IMR-90 (cell line): ENCODE data around the gene SYNPO2. TPM values are rescaled to one million over a fixed set of nuclear protein-coding genes. Genes with fewer than 3 reads are reported as not detected.

Experiments
- ATAC-seq: fragments of 200-7000 bp; cut with Tn5 transposase; 2 replicates; pipeline ENCODE4 v1.9.1; 2020; ENCODE audit warnings: low read depth, mild to moderate bottlenecking, moderate library complexity
- Bru-seq: library from RNA; stranded (reverse); fragments of 400-500 nt; gene quantifications from one replicate; lab custom pipeline; 2021; lab: Mats Ljungman, UMichigan
- BruChase-seq, 2 experiments: library from RNA; stranded (reverse); fragments of 400-500 nt; gene quantifications; one replicate each; lab custom pipeline; 2021; lab: Mats Ljungman, UMichigan
- BruUV-seq: library from RNA; stranded (reverse); fragments of 400-500 nt; replicated peaks from 2 replicates; lab custom pipeline; 2021; lab: Mats Ljungman, UMichigan
- CTCF ChIA-PET: fragments of 300-600 bp; formaldehyde crosslinking; extraction: SDS; loops from one replicate; lab custom pipeline; 2021; ENCODE audit warnings: antibody characterized with exemption; lab: Yijun Ruan, JAX
- POLR2A ChIA-PET: fragments of 300-600 bp; sonication (Branson Sonifier 250); formaldehyde crosslinking; loops from one replicate; lab custom pipeline; 2022; ENCODE audit warnings: antibody characterized with exemption; ENCODE audit not compliant: unreplicated experiment; lab: Charles Lee
- DNase-seq: peaks from one replicate; pipeline ENCODE4 v3.0.0; 2013
- H2AFZ ChIP-seq: replicated peaks from 2 replicates; pipeline ENCODE3; 2013; ENCODE audit warnings: low read length, mild to moderate bottlenecking; ENCODE audit not compliant: poor library complexity
- H2AK5ac ChIP-seq: 2 replicates; pipeline ENCODE4 v1.6.1; 2013; ENCODE audit warnings: low read depth, low read length, inconsistent platforms
- H2AK9ac ChIP-seq: replicated peaks from 2 replicates; pipeline ENCODE3; 2013; ENCODE audit warnings: mild to moderate bottlenecking, low read depth, low read length, moderate library complexity; ENCODE audit not compliant: poor library complexity
- H2BK120ac ChIP-seq: 2 replicates; pipeline ENCODE4 v1.6.1; 2013; ENCODE audit warnings: low read depth, low read length, inconsistent platforms
- H2BK15ac ChIP-seq: 3 replicates; pipeline ENCODE4 v1.6.1; 2013; ENCODE audit warnings: low read depth, low read length, inconsistent platforms
- H2BK20ac ChIP-seq: 2 replicates; pipeline ENCODE4 v1.6.1; 2013; ENCODE audit warnings: low read depth, mild to moderate bottlenecking, inconsistent platforms, low read length, moderate library complexity
- H2BK5ac ChIP-seq: 2 replicates; pipeline ENCODE4 v1.6.1; 2013; ENCODE audit warnings: mild to moderate bottlenecking, low read depth, low read length, inconsistent platforms; ENCODE audit not compliant: poor library complexity, severe bottlenecking
- H3K14ac ChIP-seq: replicated peaks from 2 replicates; pipeline ENCODE4 v1.6.1; 2013; ENCODE audit warnings: low read depth, low read length, inconsistent platforms
- H3K18ac ChIP-seq: 2 replicates; pipeline ENCODE4 v1.6.1; 2013; ENCODE audit warnings: low read depth, low read length, control low read depth
- H3K23ac ChIP-seq: 2 replicates; pipeline ENCODE4 v1.6.1; 2013; ENCODE audit warnings: low read depth, low read length, inconsistent platforms
- H3K27ac ChIP-seq: 2 replicates; pipeline ENCODE4 v1.5.1; 2013; ENCODE audit warnings: mild to moderate bottlenecking, control low read depth, low read length; ENCODE audit not compliant: insufficient read depth
- H3K27me3 ChIP-seq: 2 replicates; pipeline ENCODE4 v1.6.1; 2013; ENCODE audit warnings: low read length; ENCODE audit not compliant: control insufficient read depth, insufficient read depth
- H3K36me3 ChIP-seq: 2 replicates; pipeline ENCODE4 v1.6.1; 2013; ENCODE audit warnings: low read length, mixed read lengths; ENCODE audit not compliant: control insufficient read depth, insufficient read depth
- H3K4ac ChIP-seq: 2 replicates; pipeline ENCODE4 v1.6.1; 2013; ENCODE audit warnings: low read depth, low read length, inconsistent platforms
- H3K4me1 ChIP-seq: 2 replicates; pipeline ENCODE4 v1.6.1; 2013; ENCODE audit warnings: low read length, mixed read lengths; ENCODE audit not compliant: control insufficient read depth, insufficient read depth
- H3K4me2 ChIP-seq: 2 replicates; pipeline ENCODE4 v1.6.1; 2013; ENCODE audit warnings: low read depth, mild to moderate bottlenecking, control low read depth, low read length, moderate library complexity
- H3K4me3 ChIP-seq: 2 replicates; pipeline ENCODE4 v1.5.1; 2013; ENCODE audit warnings: low read depth, mild to moderate bottlenecking, control low read depth, low read length, moderate library complexity; ENCODE audit not compliant: insufficient read depth
- H3K56ac ChIP-seq: 2 replicates; pipeline ENCODE4 v1.6.1; 2013; ENCODE audit warnings: low read length, inconsistent platforms; ENCODE audit not compliant: insufficient read depth; ENCODE audit errors: extremely low read depth
- H3K79me1 ChIP-seq, 2 experiments: 2 replicates each; pipeline ENCODE4 v1.6.1; 2013; ENCODE audit warnings: low read length in 2 of 2, inconsistent platforms in 1 of 2, low read depth in 1 of 2
- H3K9ac ChIP-seq: 2 replicates; pipeline ENCODE4 v1.6.1; 2013; ENCODE audit warnings: low read depth, low read length, control low read depth
- H3K9me1 ChIP-seq: 2 replicates; pipeline ENCODE4 v1.6.1; 2013; ENCODE audit warnings: low read length, inconsistent platforms; ENCODE audit not compliant: insufficient read depth
- H3K9me3 ChIP-seq: 2 replicates; pipeline ENCODE4 v1.6.1; 2013; ENCODE audit warnings: low read length; ENCODE audit not compliant: control insufficient read depth, insufficient read depth
- H4K20me1 ChIP-seq: 2 replicates; pipeline ENCODE4 v1.6.1; 2013; ENCODE audit warnings: low read length, inconsistent platforms; ENCODE audit not compliant: insufficient read depth
- H4K5ac ChIP-seq: 2 replicates; pipeline ENCODE4 v1.6.1; 2013; ENCODE audit warnings: mild to moderate bottlenecking, low read depth, low read length, control low read depth
- H4K8ac ChIP-seq, 2 experiments: 2 replicates each; pipeline ENCODE4 v1.6.1; 2013; ENCODE audit warnings: low read depth in 2 of 2, low read length in 2 of 2, control low read depth in 1 of 2, inconsistent platforms in 1 of 2
- H4K91ac ChIP-seq: 2 replicates; pipeline ENCODE4 v1.6.1; 2013; ENCODE audit warnings: low read depth, low read length, inconsistent platforms; ENCODE audit not compliant: insufficient read depth
- BHLHE40 ChIP-seq: fragments of 150-350 bp; IDR thresholded peaks from 2 replicates; pipeline ENCODE4 v1.6.1; 2016; ENCODE audit warnings: mild to moderate bottlenecking, low read depth, low read length
- NFE2L2 ChIP-seq: fragments of 150-350 bp; IDR thresholded peaks from 2 replicates; pipeline ENCODE4 v1.6.1; 2016; ENCODE audit warnings: low read depth, mild to moderate bottlenecking, low read length
- RAD21 ChIP-seq: IDR thresholded peaks from 2 replicates; pipeline ENCODE4 v1.6.1; 2012; ENCODE audit warnings: low read length, improper control_type of control experiment
- RCOR1 ChIP-seq: IDR thresholded peaks from 2 replicates; pipeline ENCODE4 v1.6.1; 2012; ENCODE audit warnings: mild to moderate bottlenecking, low read length, improper control_type of control experiment; ENCODE audit not compliant: insufficient replicate concordance
- SMC3 ChIP-seq: fragments of 150-350 bp; IDR thresholded peaks from 2 replicates; pipeline ENCODE4 v1.6.1; 2016; ENCODE audit warnings: low read depth, mild to moderate bottlenecking, antibody characterized with exemption, low read length, moderate library complexity
- USF2 ChIP-seq: fragments of 150-350 bp; IDR thresholded peaks from 2 replicates; pipeline ENCODE4 v1.6.1; 2017; ENCODE audit warnings: mild to moderate bottlenecking, antibody characterized with exemption, low read length, low read depth
- WGBS, 2 experiments: methylation state at CpG; one replicate each; pipeline versions ENCODE4 v1.1.5 to v1.1.7; 2013; ENCODE audit warnings: missing lambda C conversion rate in 2 of 2; ENCODE audit not compliant: insufficient read length in 1 of 2; ENCODE audit errors: extremely low coverage in 2 of 2; 5-methylcytosine and 5-hydroxymethylcytosine counted together
- dilution Hi-C: fragments of 300-500 bp; cut with HindIII; formaldehyde crosslinking; loops from one replicate; pipeline ENCODE4 v1.14.3; 2018; ENCODE audit warnings: low sequenced_read_pairs; ENCODE audit not compliant: unreplicated experiment
- in situ Hi-C: fragments of 300-500 bp; cut with MboI; formaldehyde crosslinking; loops from 3 replicates; pipeline ENCODE4 v1.14.3; 2019; ENCODE audit warnings: low sequenced_read_pairs, inconsistent platforms, mixed read lengths
- intact Hi-C: fragments of 100-400 bp; cut with micrococcal nuclease; formaldehyde crosslinking; loops from 2 replicates; pipeline ENCODE4 v1.10.0; 2022
- long read RNA-seq: library from polyadenylated mRNA; unstranded; transcript quantifications from one replicate; pipeline ENCODE4 v2.0.0, GENCODE V29; 2021; ENCODE audit not compliant: unreplicated experiment
- polyA plus RNA-seq, 3 experiments: library from polyadenylated mRNA; depleted of rRNA; stranded (reverse); fragments of >200 nt; gene quantifications; 2 replicates each; pipeline ENCODE4 v1.2.3, GENCODE V29; 2012; ENCODE audit warnings: low replicate concordance in 1 of 3
- total RNA-seq: library from RNA; depleted of rRNA; stranded (reverse); fragments of >200 nt; gene quantifications from 2 replicates; pipeline ENCODE4 v1.2.3, GENCODE V29; 2012; rRNA removed
- TF ChIP-seq, protein P1 (sequence below): conservative IDR thresholded peaks from 2 replicates; pipeline ENCODE4 v1.5.1; 2012; ENCODE audit warnings: mild to moderate bottlenecking, low read depth, low read length, improper control_type of control experiment

SYNPO2 gene, protein sequence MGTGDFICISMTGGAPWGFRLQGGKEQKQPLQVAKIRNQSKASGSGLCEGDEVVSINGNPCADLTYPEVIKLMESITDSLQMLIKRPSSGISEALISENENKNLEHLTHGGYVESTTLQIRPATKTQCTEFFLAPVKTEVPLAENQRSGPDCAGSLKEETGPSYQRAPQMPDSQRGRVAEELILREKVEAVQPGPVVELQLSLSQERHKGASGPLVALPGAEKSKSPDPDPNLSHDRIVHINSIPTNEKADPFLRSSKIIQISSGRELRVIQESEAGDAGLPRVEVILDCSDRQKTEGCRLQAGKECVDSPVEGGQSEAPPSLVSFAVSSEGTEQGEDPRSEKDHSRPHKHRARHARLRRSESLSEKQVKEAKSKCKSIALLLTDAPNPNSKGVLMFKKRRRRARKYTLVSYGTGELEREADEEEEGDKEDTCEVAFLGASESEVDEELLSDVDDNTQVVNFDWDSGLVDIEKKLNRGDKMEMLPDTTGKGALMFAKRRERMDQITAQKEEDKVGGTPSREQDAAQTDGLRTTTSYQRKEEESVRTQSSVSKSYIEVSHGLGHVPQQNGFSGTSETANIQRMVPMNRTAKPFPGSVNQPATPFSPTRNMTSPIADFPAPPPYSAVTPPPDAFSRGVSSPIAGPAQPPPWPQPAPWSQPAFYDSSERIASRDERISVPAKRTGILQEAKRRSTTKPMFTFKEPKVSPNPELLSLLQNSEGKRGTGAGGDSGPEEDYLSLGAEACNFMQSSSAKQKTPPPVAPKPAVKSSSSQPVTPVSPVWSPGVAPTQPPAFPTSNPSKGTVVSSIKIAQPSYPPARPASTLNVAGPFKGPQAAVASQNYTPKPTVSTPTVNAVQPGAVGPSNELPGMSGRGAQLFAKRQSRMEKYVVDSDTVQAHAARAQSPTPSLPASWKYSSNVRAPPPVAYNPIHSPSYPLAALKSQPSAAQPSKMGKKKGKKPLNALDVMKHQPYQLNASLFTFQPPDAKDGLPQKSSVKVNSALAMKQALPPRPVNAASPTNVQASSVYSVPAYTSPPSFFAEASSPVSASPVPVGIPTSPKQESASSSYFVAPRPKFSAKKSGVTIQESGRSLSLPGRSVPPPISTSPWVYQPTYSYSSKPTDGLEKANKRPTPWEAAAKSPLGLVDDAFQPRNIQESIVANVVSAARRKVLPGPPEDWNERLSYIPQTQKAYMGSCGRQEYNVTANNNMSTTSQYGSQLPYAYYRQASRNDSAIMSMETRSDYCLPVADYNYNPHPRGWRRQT
- total RNA-seq (1.7 and 1.8 TPM in 2 replicates), polyA plus RNA-seq (2012; rRNA removed) (0.89 and 0.99 TPM in 2 replicates), Bru-seq, nascent RNA (percentile 53 among the genes with signal in this experiment), BruChase-seq, experiment 1, labeled RNA remaining after a 6-hour chase (percentile 50 among the genes with signal in this experiment), BruChase-seq, experiment 2, labeled RNA remaining after a 2-hour chase (percentile 61 among the genes with signal in this experiment)
- 0.35 and 0.53 TPM in 2 replicates for polyA plus RNA-seq (2012; cell fraction: cytosol; rRNA removed)
- polyA plus RNA-seq (2012; cell fraction: nucleus; rRNA removed; ENCODE audit: low replicate concordance): 0.58 and 1.6 TPM in 2 replicates
- long read RNA-seq, partial matches to known transcripts: 3 of 14 reads
- long read RNA-seq, other reads (novel, unspliced or antisense): 11 of 14 reads

DNA sequence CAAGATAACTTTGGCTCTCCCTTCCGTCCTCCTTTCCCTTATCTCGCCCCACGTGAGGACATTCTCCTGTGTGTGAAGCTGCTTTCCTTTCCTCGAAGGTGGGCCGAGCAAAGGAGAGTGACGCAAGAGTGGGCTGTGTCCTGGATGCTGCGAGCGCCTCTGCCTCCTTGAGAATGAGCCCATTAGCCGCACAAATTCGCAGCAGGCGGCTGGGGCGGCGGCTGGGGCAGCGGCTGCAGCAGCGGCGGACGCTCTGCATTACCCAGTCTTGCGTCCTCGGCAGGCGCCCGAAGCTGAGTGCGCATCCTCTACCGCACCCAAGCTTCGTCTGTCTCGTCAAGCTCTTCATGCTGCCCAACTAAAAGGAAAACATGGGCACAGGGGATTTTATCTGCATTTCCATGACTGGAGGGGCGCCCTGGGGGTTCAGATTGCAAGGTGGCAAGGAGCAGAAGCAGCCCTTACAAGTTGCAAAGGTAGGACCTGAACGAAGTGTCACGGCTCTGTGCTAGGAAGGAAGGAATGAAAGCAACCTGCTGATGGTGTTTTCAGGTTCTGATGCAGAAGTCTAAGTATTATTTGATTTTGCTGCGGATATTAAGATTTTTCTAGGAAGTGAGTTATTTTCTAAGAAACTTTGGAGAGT lies at the start of gene SYNPO2:
Gene SYNPO2, plus strand, starts transcription at position 189 of the 646 bp plus-strand sequence. Its CDS starts 183 bp downstream, at position 372.
- H3K56ac ChIP-seq: peak within 1 kb of the TSS; percentile 66; the same call in 1 of the 2 replicates
- no peaks in the 10 kb centered on the region for H3K9me1 ChIP-seq
- H3K36me3 ChIP-seq: no peaks in the 10 kb centered on the region
- peak within 1 kb of the TSS; percentile 62; the same call in 1 of the 2 replicates for H3K14ac ChIP-seq
- in situ Hi-C loops (no loop called here), dilution Hi-C loops (no loop called here), intact Hi-C loops (loop anchor here (2.0 kb wide), 1 partner anchor 54 kb away; no protein-coding TSS in a partner anchor)
- TSS peak; percentile 50 for BruUV-seq
- H3K18ac ChIP-seq: no peak within 1 kb of the TSS; the same call in 1 of the 2 replicates
- no peak within 1 kb of the TSS for H2BK20ac ChIP-seq
- no peak within 1 kb of the TSS for H2BK15ac ChIP-seq
- peak within 1 kb of the TSS; percentile 39; the same call in 1 of the 2 replicates for H3K4ac ChIP-seq
- no peaks in the 10 kb centered on the region for H3K79me1 ChIP-seq
- H4K8ac ChIP-seq: peak within 1 kb of the TSS in 1 of 2 experiments; percentile 69; a peak in 2 of 4 replicates
- H3K4me3 ChIP-seq: peak within 1 kb of the TSS; percentile 52
- peak within 1 kb of the TSS; percentile 74 for H2AK9ac ChIP-seq
- H4K20me1 ChIP-seq: no peaks in the 10 kb centered on the region
- DNase-seq: peak; percentile 87
- H2AFZ ChIP-seq: peak within 1 kb of the TSS; percentile 94
- POLR2A ChIA-PET: no interaction called here
- no peaks in the 10 kb centered on the region for H3K9me3 ChIP-seq
- H3K23ac ChIP-seq: peak within 1 kb of the TSS; percentile 44
- H3K4me1 ChIP-seq: peaks cover 5% of the 10 kb centered on the region
- WGBS, 2 experiments: 2% methylated on average over 11 of the region's 29 CpGs; no CpG with 5 or more reads in 1 of the 2 experiments
- peak within 1 kb of the TSS; percentile 5 for H4K91ac ChIP-seq
- peak within 1 kb of the TSS; percentile 31; the same call in 1 of the 2 replicates for H3K27ac ChIP-seq
- no peaks in the 10 kb centered on the region for H3K27me3 ChIP-seq
- peak within 1 kb of the TSS; percentile 50 for H2BK120ac ChIP-seq
- H2AK5ac ChIP-seq: no peak within 1 kb of the TSS
- H2BK5ac ChIP-seq: peak within 1 kb of the TSS; percentile 35
- H4K5ac ChIP-seq: peak within 1 kb of the TSS; percentile 32; the same call in 1 of the 2 replicates
- ATAC-seq: peak; percentile 95
- H3K9ac ChIP-seq: peak within 1 kb of the TSS; percentile 77
- H3K4me2 ChIP-seq: peak within 1 kb of the TSS; percentile 97
- CTCF ChIA-PET: interaction anchor here (0.7 kb wide), 1 partner anchor 32 kb away, joined by 3 read pairs; no protein-coding TSS in a partner anchor
- peak; percentile 78 for TF ChIP-seq USF2
- TF ChIP-seq NFE2L2: no peak
- TF ChIP-seq, protein P1, sequence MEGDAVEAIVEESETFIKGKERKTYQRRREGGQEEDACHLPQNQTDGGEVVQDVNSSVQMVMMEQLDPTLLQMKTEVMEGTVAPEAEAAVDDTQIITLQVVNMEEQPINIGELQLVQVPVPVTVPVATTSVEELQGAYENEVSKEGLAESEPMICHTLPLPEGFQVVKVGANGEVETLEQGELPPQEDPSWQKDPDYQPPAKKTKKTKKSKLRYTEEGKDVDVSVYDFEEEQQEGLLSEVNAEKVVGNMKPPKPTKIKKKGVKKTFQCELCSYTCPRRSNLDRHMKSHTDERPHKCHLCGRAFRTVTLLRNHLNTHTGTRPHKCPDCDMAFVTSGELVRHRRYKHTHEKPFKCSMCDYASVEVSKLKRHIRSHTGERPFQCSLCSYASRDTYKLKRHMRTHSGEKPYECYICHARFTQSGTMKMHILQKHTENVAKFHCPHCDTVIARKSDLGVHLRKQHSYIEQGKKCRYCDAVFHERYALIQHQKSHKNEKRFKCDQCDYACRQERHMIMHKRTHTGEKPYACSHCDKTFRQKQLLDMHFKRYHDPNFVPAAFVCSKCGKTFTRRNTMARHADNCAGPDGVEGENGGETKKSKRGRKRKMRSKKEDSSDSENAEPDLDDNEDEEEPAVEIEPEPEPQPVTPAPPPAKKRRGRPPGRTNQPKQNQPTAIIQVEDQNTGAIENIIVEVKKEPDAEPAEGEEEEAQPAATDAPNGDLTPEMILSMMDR: no peak
- 0 out of 2 replicates have a peak, but pooled peaks have one; percentile 12 for TF ChIP-seq SMC3
- TF ChIP-seq BHLHE40: peak; percentile 53; the same call in 1 of the 2 replicates
- peak; percentile 29 for TF ChIP-seq RAD21
- TF ChIP-seq RCOR1: no peak
